ENCODE data around the gene TFIP11. TPM values are rescaled to one million over a fixed set of nuclear protein-coding genes. Genes with fewer than 3 reads are reported as not detected.

TFIP11 gene
- total and polyA plus RNA-seq, 2 of the 8 experiments (the other 6 are each of a cell fraction or from before 2014, with no cell fraction given) = 18.1 to 28.3 TPM

GRCh38 chr22:26453812-26454500 is 58.3 kb downstream of the TFIP11 start:
- Histone ChIP-seq H3K79me1 (ENCODE audit: low read depth, low read length) (no peaks in the 10 kb centered on the region), H3K4me2 (ENCODE audit: insufficient read depth in 1 of 2, low read depth in 2 of 2, low read length in 2 of 2) (no peak overlapping the region), H3K9ac (replicated peaks in 1 of 4; ENCODE audit: extremely low read depth in 1 of 4, low read depth in 3 of 4, low read length in 3 of 4) (no peak overlapping the region), H3K79me2 (ENCODE audit: control insufficient read depth in 1 of 2, insufficient read depth in 2 of 2, low read length in 2 of 2) (no peaks in the 10 kb centered on the region), H4K20me1 (replicated peaks in 1 of 2; ENCODE audit: control insufficient read depth in 1 of 2, insufficient read depth in 2 of 2, low read length in 2 of 2) (peaks cover 0 to 5% of the 10 kb centered on the region in 2 experiments), H3K4ac (replicated peaks; ENCODE audit: insufficient read length, low read depth, low read length) (no peak overlapping the region), H2BK15ac (ENCODE audit: low read length) (no peak overlapping the region), H2BK12ac (ENCODE audit: low read depth, low read length) (no peak overlapping the region), H4K91ac (replicated peaks; ENCODE audit: insufficient read length, low read length) (no peak overlapping the region), H3K27ac (ENCODE audit: low read depth, low read length) (no peak overlapping the region), H2AFZ (ENCODE audit: low read length) (no peak overlapping the region), H3K23ac (ENCODE audit: insufficient read length) (no peak overlapping the region), H4K8ac (ENCODE audit: extremely low read depth, insufficient read depth, low read length) (no peak overlapping the region; the same call in 1 of the 2 replicates), H3K56ac (replicated peaks; ENCODE audit: insufficient read length, low read depth, low read length) (no peak overlapping the region), H2BK20ac (ENCODE audit: low read length) (no peak overlapping the region), H3K4me3 (ENCODE audit: extremely low read depth in 1 of 4, insufficient read depth in 2 of 4, low read depth in 3 of 4, low read length in 4 of 4) (no peak overlapping the region), H3K18ac (ENCODE audit: extremely low read depth, low read length) (no peak overlapping the region), H2AK5ac (ENCODE audit: low read depth, low read length) (no peak overlapping the region), H3K4me1 (replicated peaks in 1 of 4; ENCODE audit: control insufficient read depth in 3 of 4, insufficient read depth in 4 of 4, low read length in 3 of 4) (no peaks in the 10 kb centered on the region), H4K5ac (ENCODE audit: insufficient read length, low read depth, low read length) (no peak overlapping the region), H3K14ac (ENCODE audit: insufficient read length) (no peak overlapping the region), H2BK120ac (replicated peaks; ENCODE audit: low read depth, low read length) (no peak overlapping the region), H3K36me3 (ENCODE audit: control insufficient read depth in 2 of 4, insufficient read depth in 4 of 4, low read length in 3 of 4) (peaks cover 4 to 52% (median 17%) of the 10 kb centered on the region in 4 experiments; a peak in 6 of 8 replicates), H2BK5ac (ENCODE audit: low read depth, low read length) (no peak overlapping the region), H3K23me2 (ENCODE audit: low read depth, low read length) (no peaks in the 10 kb centered on the region), H3K9me3 (ENCODE audit: insufficient read depth in 2 of 2, low read depth in 1 of 2, low read length in 1 of 2) (no peaks in the 10 kb centered on the region), H3K27me3 (replicated peaks in 1 of 4; ENCODE audit: control insufficient read depth in 3 of 4, extremely low read depth in 1 of 4, insufficient read depth in 3 of 4, low read length in 3 of 4) (no peaks in the 10 kb centered on the region)
- POLR2A ChIA-PET (ENCODE audit: partially characterized antibody) = interaction anchor here (1.1 kb wide), 1 partner anchor 8 kb away, joined by 3 read pairs; no protein-coding TSS in a partner anchor
- WGBS, 2 experiments (ENCODE audit: extremely low coverage in 1 of 2, insufficient coverage in 1 of 2, insufficient read length in 1 of 2, insufficient replicate concordance in 2 of 2, low coverage in 1 of 2, low lambda C conversion rate in 2 of 2, missing lambda C conversion rate in 1 of 2) = 81% methylated on average over 5 of the region's 5 CpGs; no CpG with 5 or more reads in 1 of the 2 experiments
- CTCF ChIA-PET (ENCODE audit: partially characterized antibody) = interaction anchor here (0.5 to 3.2 kb wide), 7 partner anchors 7 to 90 kb away, joined by 3 to 19 read pairs (median 3); no protein-coding TSS in a partner anchor
- FAIRE-seq = no peak
- DNase-seq (ENCODE audit: low read depth in 1 of 2, low spot score in 2 of 2) = no peak
- TF ChIP-seq EZH2 (IDR thresholded peaks at IDR 0.05; ENCODE audit: low read depth, low read length, severe bottlenecking) = no peak
- no peak for TF ChIP-seq MAFK (IDR thresholded peaks at IDR 0.05; ENCODE audit: low read depth, low read length)
- TF ChIP-seq BACH1 (IDR thresholded peaks at IDR 0.05; ENCODE audit: low read length) = no peak
- no peak for TF ChIP-seq CREB1 (IDR thresholded peaks at IDR 0.05)
- TF ChIP-seq CBX8 (IDR thresholded peaks at IDR 0.05; ENCODE audit: borderline replicate concordance, low read depth, low read length) = no peak
- TF ChIP-seq SP2 (IDR thresholded peaks at IDR 0.05; ENCODE audit: low read length) = no peak
- no peak for TF ChIP-seq HDAC6 (IDR thresholded peaks at IDR 0.05; ENCODE audit: low read depth, low read length)
- TF ChIP-seq JUN (IDR thresholded peaks at IDR 0.05; ENCODE audit: low read depth, low read length) = no peak
- TF ChIP-seq BCL11A (IDR thresholded peaks at IDR 0.05; ENCODE audit: low read depth in 2 of 2, low read length in 2 of 2) = no peak
- no peak for TF ChIP-seq E2F6 (IDR thresholded peaks at IDR 0.05)
